GM23248 (cell line): Measurements from ENCODE around the gene NSMCE1.

Source experiments
- EZH2 ChIP-seq: fragments of 200-600 bp; sonication (generic); IDR thresholded peaks from 2 replicates; pipeline ENCODE4 v1.6.1; 2018; ENCODE audit warnings: antibody characterized with exemption, mild to moderate bottlenecking; ENCODE audit not compliant: insufficient read depth, poor library complexity, severe bottlenecking
- EZH2phosphoT487 ChIP-seq: fragments of 200-600 bp; sonication (generic); IDR thresholded peaks from 2 replicates; pipeline ENCODE4 v1.6.1; 2018; ENCODE audit warnings: antibody characterized with exemption, moderate library complexity, mild to moderate bottlenecking, low read depth; ENCODE audit not compliant: insufficient read depth

DNA sequence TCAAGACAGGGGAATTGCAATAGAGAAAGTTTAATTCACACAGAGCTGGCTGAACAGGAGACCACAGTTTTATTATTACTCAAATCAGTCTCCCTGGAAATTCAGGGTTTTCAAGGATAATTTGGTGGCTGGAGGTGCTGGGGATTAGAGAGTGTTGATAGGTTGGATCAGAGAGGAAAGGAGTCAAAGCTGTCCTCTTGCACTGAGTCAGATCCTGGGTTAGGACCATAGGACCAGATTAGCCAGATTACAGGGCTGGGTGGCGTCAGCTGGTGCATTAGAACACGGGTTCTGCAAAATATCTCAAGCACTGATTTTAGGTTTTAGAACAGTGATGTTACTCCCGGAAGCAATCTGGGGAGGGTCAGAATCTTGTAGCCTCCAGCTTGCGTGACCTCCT, 1.8 kb upstream of the NSMCE1 start:
- TF ChIP-seq EZH2phosphoT487 = no peak
- no peak for TF ChIP-seq EZH2
